GM19351 (cell line): Measurements from ENCODE around the gene DLG2.
"Not testable (repeated sequence)": the region's sequence is repeated elsewhere in the genome, so short reads cannot be mapped to it uniquely, and the experiment has no call there.

Experiments
- ATAC-seq: cut with Tn5 transposase; IDR thresholded peaks from one replicate; pipeline ENCODE4 v1.9.1; 2021; ENCODE audit warnings: mild to moderate bottlenecking, moderate library complexity; ENCODE audit not compliant: unreplicated experiment

DLG2 gene

DNA sequence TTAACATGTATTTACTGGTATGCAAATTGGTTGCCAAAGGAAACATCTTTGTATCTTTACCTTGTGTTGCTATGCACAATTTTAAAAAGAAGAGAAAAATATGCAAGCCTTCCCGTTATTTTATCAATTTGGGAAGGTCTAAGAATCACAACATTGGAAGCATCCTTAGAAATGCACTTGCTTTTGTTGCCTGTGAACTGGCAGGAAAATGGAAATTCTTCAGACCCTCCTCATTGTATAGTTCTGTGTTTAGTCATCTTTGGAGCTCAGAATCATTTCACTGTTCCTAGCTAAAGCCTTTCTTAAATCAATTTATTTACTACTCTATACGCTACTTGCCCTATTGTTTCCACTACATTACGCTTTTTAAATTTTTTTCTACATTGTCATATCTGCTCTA, 574.5 kb downstream of the DLG2 start:
- ATAC-seq, result no peak

DNA sequence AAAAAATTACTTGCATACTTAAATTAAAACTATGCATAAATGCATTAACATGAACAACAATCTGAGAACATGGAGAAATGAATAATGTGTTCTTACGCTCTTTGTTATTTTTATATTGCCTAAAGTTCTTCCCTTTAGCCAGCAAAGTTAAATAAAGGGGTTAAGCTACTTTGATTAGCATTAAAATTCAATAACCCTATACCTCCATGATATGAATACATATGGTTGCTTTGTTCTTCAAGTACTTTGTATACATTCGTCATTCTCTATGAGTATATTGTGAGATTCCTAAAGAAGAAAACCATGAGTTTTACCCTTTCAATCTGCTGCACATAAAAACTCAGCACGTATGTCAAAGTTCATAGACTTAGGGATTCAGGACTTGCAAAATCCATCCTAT, 578.3 kb downstream of the DLG2 start:
- ATAC-seq, result no peak

DNA sequence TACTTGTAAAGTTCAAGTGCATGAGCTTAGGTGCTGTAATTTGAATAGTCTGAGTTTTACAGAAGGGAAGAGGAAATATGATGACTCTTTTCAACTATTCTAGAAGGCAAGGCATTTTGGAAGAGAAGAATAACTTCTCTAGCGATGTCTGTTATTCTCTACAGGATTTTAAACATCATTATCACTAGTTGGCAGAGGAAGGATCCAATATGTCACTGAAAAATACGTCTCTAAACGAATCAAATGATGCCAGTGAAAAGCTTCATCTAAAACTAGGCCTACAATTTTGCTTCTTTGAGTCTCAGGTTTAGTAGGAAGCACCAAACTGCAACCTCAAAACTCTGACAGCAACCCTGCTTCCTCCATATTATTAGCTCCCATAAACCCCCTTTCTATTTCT, 581.4 kb downstream of the DLG2 start:
- no peak for ATAC-seq

DNA sequence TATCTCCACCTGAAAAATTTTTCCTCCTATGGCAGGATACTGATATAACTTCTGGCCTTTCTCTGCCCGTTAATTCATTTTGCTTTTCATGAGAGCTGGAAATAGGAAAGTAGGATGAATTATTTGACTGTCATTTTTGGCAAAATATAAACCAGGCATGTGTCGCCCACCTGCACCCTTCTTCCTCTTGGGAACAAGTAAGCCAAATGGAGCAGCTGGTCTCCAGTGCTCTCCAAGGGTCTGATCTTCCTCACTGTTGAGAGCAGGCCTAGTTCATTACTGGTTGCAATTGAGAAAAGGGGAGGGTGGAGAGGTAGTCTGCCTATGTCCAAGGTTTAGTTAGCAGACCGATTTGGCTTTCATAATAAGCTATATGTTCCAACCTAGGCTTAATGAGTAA, 582.2 kb downstream of the DLG2 start:
- ATAC-seq, result no peak

DNA sequence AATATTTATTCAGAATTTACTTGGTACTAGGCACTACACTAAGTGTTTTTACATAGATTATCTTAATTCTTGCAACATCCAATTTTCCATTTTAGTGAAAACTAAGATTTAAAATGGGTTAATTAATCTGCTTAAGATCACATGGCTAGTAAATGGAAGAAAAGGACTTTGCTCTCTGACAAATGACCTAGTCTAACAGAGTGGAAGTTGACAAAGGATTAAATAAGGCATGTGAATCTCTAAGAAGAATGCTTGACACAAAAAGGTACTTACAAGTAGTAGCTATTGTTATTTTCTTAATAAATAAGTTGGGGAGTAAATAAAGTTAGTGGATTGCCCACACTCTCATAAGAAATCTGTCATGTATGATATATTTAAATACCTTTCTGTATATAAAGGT, 584.8 kb downstream of the DLG2 start:
- ATAC-seq, result no peak

DNA sequence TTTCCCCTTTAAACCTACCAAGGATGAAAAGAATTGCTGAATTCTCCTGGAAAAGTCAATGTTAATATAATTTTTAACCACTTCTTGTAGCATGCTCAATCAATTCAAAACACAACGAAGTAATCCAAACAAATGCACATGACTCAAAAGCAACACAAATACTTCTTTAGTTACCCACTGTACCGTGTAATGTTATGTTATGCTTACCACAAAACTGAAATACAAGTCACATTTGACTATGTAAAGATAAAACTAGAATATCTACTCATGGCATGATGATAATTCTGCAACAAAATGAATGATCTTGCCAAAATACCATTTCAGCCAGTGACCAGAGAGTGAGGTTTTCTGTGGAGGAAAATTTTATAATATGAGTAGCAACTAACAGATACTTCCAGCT, 587.0 kb downstream of the DLG2 start:
- ATAC-seq, result no peak

DNA sequence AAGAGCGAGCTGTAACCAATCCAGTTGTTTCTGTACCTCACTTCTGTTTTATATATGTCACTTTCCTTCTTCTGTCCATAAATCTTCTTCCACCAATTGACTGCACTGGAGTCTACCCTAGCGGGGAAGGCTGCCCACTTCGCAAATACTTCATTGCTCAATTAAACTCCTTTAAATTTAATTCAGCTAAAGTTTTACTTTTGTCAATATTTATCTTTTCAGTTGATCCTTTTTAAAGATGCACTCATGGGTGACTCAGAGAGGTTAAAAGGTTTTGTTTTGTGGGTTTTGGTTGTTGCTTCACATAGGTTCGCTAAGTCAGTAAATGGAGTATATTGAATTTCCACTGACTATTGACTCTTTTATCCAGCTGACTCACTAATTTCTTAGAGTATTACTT, 597.2 kb downstream of the DLG2 start:
- ATAC-seq, result no peak

DNA sequence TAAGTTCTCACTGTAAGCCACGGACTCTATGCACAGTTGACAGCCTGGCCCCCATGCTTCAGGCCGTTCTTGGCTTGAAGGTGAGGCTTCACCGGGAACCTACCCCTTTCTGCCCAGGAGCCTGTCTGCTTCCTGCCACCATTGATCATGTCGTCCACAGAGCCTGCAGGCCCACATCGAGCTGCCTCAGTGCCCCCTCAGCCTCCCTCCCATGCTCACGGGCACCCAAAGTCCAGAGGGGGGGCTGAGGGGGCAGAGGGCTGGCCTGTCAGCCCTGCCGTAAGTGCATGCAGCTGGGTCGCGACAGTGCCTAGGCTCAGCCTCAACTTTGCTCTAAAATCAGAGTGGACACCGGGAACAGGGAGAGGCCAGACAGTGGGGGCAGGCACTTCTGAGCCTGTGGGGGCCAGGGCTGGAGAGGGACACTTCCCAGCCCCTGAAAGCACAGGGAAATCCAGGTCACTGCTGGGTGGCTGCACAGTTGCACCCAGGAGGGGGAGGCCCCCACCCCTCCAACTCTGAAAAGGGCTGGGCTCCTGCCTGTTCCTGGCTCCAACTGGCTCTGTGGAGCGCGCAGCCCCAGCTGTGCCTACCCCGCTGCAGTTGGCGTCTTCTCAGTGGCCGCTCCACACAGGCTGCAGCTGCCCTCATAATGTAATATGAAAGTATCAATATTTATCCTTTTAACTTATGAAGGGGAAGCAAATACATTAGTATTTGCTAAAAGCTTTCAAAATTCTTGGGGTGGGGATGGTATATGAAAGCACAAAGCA, 598.6 kb downstream of the DLG2 start:
- ATAC-seq, result no peak

DNA sequence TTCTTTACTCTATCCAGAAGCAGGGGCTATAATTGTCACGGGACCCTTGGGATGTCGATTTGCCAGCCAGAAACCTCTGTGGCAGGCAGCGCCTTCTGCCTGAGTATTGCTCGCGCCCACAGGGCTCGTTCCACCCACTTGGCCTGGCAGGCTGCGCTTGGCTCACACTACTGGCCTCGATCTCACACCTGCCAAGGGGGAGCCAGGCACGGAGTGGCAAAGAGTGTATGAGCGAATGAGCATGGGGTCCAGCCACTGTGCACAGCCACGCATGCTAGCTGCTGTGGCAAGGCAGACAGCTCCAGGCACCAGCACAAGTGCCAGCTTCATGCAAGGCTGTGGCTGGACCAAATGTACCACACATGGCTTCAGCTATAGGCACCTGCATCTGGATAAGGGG, 599.8 kb downstream of the DLG2 start:
- ATAC-seq, result no peak

DNA sequence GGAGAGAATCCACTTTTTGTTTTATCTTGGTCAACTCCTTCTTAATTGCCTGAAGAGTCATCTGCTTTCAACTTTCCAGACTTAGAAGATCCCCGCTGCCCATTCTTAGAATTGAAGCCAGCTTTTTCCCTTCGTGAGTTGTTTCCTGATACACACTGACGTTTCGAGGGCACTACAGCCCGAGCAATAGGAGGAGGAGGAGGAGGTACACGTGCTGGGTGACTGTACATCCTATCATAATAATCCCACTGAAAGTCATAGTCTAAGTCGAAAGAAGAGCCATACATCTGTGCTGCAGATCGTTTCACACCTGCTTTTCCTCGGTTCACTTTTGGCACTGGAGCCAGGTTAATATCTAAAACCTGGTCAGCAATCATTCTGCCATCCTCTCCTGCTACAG, 606.1 kb downstream of the DLG2 start:
- ATAC-seq, result no peak

DNA sequence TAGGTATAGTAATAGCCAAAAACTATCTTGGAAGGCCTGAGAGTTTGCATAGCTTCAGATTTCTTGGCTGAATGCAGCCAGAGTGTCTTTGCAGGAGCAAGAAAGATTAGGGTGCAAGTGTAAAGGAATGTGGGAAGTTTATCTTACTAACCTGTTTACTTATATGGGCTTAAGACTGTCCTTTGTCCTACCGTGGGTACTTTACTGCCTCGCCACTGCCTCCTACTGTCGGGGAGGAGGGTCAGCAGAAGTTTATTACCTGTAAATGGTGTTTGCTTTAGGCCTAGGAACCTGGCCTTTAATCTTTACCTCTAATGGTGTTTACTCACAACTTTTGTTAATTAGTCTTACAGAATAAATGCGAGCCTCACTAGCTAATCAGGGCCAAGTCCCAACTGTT, 633.8 kb downstream of the DLG2 start:
- ATAC-seq, result no peak

DNA sequence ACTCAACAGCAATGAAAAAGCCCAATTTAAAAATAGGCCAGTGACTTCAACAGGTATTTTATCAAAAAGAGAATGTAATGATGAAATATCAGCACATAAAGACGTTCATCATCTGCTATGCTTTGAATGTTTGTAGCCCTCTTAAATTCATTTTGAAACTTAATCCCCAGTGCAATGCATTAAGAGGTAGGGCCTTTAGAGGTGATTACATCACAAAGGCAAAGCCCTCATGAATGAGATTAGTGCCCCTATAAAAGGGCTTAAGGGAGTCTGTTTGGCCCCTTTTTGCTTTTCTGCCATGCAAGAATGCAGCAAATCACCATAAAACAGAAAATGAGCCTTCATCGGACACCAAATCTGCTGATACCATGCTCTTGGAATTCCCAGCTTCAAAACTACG, 637.0 kb downstream of the DLG2 start:
- no peak for ATAC-seq

DNA sequence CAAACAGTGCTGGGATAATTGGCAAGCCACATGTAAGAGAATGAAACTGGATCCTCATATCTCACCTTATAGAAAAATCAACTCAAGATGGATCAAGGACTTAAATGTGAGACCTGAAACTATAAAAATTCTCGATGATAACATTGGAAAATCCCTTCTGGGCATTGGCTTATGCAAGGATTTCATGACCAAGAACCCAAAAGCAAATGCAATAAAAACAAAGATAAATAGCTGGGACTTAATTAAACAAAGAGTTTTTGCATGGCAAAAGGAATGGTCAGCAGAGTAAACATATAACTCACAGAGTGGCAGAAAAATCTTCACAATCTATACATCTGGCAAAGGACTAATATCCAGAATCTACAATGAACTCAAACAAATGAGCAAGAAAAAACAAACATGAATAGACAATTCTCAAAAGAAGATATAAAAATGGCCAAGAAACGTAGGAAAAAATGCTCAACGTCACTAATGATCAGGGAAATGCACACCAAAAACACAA, 639.4 kb downstream of the DLG2 start:
- not testable (repeated sequence) for ATAC-seq

DNA sequence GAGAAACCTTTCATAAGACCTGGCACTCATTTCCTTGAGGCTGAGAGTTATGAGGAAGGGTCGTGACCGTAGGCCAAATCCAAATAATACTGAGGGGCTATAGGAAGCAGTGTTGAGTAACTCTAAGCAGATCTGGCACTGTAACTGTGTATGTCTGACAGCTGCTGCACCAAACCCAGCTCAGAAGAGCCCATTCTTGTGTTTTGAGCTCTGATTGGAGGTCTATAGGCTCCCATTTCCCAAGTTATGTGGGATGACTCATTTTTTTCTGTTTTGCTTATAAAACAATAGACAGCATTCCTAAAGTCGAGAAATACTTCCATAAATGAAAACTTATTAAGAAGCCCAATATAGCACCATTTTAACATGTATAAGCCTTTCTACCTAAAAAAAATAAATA, 645.8 kb downstream of the DLG2 start:
- ATAC-seq, result no peak

DNA sequence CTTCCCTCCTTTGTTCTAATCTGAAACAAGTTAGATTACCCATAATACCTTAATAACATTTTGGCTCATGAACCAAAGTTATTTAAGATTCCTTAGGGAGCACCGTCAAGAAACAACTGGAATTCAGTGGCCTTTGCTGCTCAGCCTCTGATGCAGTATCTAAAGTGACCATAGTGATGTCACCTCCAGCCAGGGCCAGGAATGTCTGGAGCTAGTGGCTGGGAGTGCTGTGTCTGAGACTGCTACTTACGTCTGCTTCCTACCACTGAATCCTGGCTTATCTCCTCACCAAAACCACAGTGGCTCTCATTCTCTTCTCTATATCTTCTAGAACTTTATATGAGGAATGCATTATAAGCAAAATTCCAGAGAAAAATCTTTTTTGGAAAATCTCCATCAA, 658.0 kb downstream of the DLG2 start:
- ATAC-seq, result no peak

DNA sequence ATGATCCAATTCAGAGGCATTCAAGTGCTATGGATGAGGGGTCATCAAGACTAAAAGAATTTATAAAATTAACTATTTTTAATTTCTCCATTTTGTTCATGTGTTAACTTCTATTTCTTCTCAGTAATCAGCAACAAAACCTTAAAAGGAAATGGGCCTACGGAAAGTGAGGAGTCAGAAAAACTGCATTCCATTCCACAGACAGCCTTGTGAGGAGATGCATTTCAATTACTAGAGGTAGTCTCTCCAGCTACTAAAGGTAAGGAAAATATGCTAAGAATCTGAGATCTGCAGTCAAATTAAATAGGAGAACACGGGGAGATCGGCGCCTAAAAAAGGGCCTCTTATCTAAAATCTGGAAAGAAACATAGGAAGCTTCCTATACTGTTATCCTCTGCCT, 661.7 kb downstream of the DLG2 start:
- ATAC-seq, result no peak

DNA sequence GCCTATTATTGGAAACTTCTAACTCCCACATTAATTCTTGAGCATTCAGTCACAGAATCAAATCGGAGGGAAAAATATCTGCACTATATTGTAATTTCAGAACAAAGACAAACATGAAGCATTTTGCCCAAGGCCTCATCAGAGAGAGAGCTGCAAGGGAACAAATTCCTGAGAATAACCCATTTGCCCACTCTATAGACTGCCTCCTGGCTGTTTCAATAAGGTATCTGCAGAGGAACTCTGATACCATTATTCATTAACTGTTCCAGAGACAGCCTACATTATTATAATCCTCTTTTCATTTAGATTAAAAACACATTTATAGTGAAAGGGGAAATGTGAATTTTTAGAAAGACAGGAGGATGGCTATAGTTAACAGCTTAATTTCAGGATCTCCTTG, 663.9 kb downstream of the DLG2 start:
- no peak for ATAC-seq

DNA sequence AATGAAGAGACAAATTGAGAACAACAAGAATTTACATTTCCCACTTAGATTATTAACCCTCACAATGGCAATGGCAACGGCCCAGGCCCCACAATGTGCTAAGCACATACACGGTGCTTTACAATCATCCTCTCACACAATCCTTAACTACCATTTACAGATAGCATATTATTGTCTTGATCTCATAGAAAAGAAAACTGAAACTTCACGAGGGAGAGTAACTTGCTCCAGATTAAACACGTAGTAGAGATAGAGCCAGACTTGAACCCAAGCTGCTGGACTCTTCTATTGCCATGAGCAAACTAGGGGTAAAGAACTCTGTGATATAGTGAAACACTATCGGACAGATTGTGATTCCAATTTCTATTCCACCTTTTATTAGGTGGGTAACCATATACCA, 665.1 kb downstream of the DLG2 start:
- ATAC-seq, result no peak

DNA sequence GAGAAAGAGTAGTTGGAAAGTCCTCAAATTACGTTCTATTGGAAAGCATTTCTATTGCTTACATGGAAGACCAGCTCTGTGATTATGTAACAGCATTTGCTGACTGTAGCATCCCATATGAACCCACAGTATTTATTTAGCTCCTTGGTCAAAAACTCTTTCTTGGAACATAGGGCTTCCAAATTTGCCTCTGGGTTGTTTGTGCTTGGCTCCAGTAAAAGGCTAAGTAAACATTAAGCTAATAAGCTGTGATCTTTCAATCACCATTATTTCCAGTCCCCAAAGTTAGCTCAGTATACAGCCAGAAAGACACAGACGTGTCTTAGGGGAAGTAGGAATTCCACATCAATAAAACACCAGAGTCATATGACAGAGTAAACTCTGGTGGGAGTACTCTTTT, 668.8 kb downstream of the DLG2 start:
- ATAC-seq, result no peak

DNA sequence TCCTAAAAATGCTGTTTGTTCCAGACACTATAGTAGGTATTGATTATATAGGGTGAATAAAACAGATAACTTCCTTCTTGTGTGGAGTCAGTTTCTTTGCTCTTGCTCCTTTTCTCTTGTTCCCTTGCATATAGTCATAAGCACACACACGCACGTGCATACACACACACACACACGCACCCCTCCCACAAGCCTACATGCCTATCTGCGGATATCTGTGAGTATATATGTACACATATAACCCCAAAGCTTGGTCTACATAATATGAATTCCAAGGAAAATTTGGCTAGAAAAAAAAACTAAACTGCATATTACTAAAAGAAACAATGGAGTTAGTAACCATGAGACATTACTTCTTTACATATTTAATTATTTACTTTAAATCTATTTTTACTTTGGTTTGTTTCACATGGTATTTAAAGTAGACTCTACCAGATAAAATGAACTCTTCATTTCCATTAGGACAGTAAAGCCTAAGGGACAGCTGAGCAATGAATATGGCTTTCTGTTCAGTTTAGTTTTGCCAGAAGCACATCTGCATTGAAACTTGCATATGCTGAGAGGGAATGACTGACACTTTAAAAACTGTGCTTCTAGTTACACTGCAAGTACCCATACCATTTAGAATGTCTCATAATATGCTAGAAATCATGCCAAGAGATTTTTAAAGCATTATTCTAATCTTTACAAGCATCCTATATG, 676.4 kb downstream of the DLG2 start:
- no peak for ATAC-seq

DNA sequence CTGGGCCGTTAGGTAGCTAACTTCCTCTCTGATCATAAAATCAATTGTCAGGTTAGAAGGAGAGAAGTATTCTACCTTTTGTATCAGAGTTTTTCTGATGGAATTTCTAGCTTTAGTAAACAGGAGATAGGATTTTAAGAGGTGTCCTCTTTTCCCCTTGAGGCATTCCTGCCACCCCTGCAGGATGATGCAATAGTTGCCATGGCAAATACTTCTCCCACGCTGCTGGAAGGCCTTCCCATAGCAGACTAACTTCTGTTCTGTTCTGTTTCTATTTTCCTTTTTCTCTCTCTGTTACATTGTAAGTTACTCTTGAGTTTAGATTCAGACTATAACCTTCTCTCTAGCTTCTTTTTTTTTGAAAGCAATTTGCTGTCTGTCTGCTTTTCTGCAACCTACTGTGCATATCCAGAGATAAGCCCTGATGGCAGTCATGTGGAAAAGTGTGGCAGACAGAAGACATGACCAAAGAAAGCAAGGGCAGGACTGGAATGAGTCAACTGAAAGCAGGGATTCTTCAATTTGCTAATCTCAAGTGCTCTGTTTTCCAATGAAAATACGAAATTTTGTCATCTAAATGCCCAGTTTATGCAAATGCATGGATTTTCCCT, 679.1 kb downstream of the DLG2 start:
- ATAC-seq, result no peak

DNA sequence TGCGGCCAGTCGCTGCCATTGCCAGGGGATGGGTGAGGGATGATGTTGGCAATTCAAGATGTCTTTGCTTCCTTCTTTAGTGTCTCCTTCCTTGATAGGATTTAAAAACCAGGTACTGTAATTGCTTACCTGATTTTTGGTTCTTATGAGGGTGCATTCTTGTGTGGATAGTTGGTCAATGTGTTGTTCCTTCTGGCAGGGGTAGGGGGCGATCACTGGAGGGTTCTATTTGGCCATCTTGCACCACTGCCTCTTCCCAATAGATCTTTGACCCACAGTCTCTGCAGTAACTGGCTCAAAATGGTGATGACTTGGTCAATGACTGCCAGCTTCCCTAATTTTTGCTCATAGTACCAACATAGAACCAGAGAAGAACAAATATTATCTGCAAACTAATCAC, 680.1 kb downstream of the DLG2 start:
- ATAC-seq, result no peak
